Activated naive CD4-positive, alpha-beta T cell treated with anti-CD3 and anti-CD28 coated beads for 36 hours (primary cell): ENCODE results near the gene C19orf81. TPM values are rescaled to one million over a fixed set of nuclear protein-coding genes. Genes with fewer than 3 reads are reported as not detected.
"Not testable (repeated sequence)": the region's sequence is repeated elsewhere in the genome, so short reads cannot be mapped to it uniquely, and the experiment has no call there.

ENCODE experiments used
- CTCF ChIA-PET: fragments of 350-600 bp; sonication (Branson Sonifier 250); formaldehyde crosslinking; loops from one replicate; lab custom pipeline; 2021; ENCODE audit warnings: antibody characterized with exemption; lab: Charles Lee
- DNase-seq: peaks from one replicate; pipeline ENCODE4 v3.0.0-alpha.2; 2020
- H3K27ac Mint-ChIP-seq: one replicate; pipeline ENCODE4 v1.8.0; 2021; ENCODE audit warnings: mild to moderate bottlenecking, mixed read lengths
- H3K27me3 Mint-ChIP-seq: one replicate; pipeline ENCODE4 v1.8.0; 2021; ENCODE audit warnings: low read depth, mixed read lengths
- H3K36me3 Mint-ChIP-seq: one replicate; pipeline ENCODE4 v1.8.0; 2021; ENCODE audit warnings: low read depth, mixed read lengths
- H3K4me1 Mint-ChIP-seq: one replicate; pipeline ENCODE4 v1.8.0; 2021; ENCODE audit warnings: low read depth, mixed read lengths
- H3K4me3 Mint-ChIP-seq: one replicate; pipeline ENCODE4 v1.8.0; 2021; ENCODE audit warnings: mild to moderate bottlenecking, moderate library complexity, mixed read lengths
- H3K9me3 Mint-ChIP-seq: one replicate; pipeline ENCODE4 v1.8.0; 2021; ENCODE audit warnings: mixed read lengths
- intact Hi-C: fragments of 100-400 bp; cut with micrococcal nuclease; formaldehyde crosslinking; loops from one replicate; pipeline ENCODE4 v1.15.1; 2023
- total RNA-seq, 2 experiments: library from RNA; stranded (reverse); gene quantifications; one replicate each; pipeline ENCODE4 v1.2.3, GENCODE V29; 2021

Gene C19orf81
- 1 to 10 TPM; 1.5 to 1.7 TPM for total RNA-seq

DNA sequence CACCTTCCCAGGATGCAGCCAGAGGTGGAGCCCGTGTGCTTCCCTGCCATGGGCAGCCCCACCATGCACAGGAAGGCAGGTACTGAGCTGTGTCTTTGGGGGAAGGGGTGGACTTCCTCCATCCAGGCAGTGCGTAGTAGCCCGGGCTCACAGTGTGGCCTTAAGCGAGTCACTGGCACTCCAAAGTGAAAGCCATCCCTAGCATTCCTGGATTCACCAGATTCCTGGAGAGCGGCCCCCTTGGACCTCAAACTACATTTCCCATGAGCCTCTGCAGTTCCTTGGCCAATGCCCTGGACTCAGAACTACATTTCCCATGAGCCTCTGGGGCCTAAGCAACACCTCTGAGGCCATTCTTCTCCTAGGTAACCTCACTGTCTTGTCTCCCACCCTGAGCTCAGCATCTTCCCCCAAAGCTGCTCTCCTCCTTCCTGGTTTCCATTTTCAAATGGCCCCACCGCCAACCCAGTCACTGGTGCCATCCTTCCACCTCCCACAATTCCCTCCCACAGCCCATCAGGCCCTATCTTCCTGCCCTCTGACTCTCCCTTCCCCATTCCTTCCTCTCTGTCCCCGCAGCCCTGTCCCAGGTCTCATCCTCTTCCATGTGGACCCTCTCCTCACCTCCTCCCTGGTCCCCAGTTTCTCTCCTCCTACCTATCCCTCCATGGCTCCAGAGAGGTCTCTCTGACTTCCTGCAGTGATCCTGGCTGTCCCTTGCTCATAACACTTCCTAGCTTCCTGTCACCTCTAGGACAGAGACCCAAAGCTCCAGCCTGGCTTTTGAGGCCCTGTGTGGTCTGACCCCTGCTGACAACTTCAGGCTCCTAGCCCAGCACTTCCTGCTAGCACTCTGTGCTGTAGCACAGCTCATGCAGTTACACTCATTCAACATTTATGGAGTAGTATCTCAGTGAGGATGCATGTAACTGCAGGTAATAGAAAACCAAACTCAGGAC, at the start of gene C19orf81:
Gene C19orf81, plus strand, starts transcription at position 13 of the 959 bp plus-strand sequence. Its CDS starts 0 bp downstream, at position 13.
- peaks cover 44% of the 10 kb centered on the region for H3K27me3 Mint-ChIP-seq
- DNase-seq: peak; percentile 17
- H3K9me3 Mint-ChIP-seq: no peaks in the 10 kb centered on the region
- no peaks in the 10 kb centered on the region for H3K4me1 Mint-ChIP-seq
- H3K36me3 Mint-ChIP-seq: no peaks in the 10 kb centered on the region
- intact Hi-C loops: loop anchor here (10.0 kb wide), 1 partner anchor 285 kb away; the partner anchor contains the start of gene NAPSA
- H3K4me3 Mint-ChIP-seq: no peak within 1 kb of the TSS
- CTCF ChIA-PET: no interaction called here
- H3K27ac Mint-ChIP-seq: no peak within 1 kb of the TSS

DNA sequence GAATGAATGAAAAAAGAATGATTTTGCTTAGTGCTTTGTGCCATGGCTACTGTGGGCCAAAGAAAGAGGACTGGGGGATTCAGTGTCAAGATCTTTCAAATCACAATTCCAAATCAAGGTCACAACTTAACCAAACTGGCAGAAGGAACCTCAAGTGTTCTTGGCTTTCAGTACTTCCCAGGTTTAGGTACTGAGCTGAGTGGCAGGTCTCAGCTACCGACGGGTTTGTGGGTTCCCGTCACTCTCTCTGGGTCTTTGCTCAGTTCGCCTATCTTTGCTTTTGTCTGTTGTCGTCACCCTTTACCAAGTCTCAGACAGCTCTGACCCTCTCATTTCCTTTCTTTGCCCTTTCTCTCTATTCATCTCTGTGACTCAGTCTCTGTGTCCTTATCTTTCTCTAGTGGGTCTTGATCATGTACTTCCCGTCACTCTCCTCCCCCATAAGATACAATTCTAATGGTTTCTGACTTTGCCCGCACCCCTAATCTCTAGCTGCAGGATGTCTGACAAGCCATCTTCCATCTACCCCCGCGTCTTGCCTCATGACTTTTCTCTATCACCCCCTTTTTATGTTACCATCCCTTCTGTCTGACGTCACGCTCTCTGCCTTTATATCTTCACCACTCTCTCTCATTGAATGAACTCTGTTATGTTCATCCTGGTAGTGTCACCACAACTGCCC, 47.7 kb upstream of the C19orf81 start:
- Mint-ChIP-seq H3K36me3 (no peaks in the 10 kb centered on the region), H3K9me3 (no peaks in the 10 kb centered on the region), H3K4me3 (no peak overlapping the region), H3K27ac (no peak overlapping the region), H3K4me1 (no peaks in the 10 kb centered on the region), H3K27me3 (peaks cover 31% of the 10 kb centered on the region)
- CTCF ChIA-PET: no interaction called here
- intact Hi-C loops: no loop called here
- no peak for DNase-seq

DNA sequence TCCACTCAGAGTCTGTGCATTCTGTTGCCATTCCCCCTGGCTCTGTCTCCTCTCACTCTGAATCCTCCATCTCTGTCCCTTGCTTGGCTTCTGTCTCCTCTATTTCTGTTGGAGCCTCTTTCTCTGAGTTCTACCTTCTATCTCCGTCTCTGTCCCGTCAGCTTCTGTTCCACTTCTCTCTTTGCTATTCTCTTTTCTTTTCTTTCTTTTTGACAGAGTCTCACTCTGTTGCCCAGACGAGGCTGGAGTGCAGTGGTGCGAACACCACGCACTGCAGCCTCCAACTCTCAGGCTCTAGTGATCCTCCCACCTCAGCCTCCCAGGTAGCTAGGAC, 47.2 kb upstream of the C19orf81 start:
- intact Hi-C loops: no loop called here
- Mint-ChIP-seq H3K36me3 (no peaks in the 10 kb centered on the region), H3K27me3 (peaks cover 34% of the 10 kb centered on the region), H3K4me3 (no peak overlapping the region), H3K4me1 (no peaks in the 10 kb centered on the region), H3K27ac (no peak overlapping the region), H3K9me3 (no peaks in the 10 kb centered on the region)
- DNase-seq: no peak
- CTCF ChIA-PET: no interaction called here

DNA sequence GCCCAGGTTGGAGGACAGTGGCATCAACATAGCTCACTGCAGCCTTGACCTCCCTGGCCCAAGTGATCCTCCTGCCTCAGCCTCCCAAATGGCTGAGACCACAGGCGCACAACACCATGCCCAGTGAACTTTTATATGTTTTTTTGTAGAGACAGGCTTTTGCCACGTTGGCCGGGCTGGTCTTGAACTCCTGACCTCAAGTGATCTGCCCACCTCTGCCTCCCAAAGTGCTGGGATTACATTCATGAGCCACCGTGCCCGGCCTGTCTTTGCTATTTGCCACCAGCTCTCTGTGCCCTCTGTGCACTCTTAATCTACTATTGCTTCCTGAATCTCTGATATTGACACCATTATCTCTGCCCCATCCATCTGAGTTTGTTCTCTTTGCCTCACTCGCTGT, 46.7 kb upstream of the C19orf81 start:
- Mint-ChIP-seq H3K27ac (no peak overlapping the region), H3K4me3 (no peak overlapping the region), H3K4me1 (peaks cover 2% of the 10 kb centered on the region), H3K27me3 (peaks cover 39% of the 10 kb centered on the region), H3K36me3 (no peaks in the 10 kb centered on the region), H3K9me3 (no peaks in the 10 kb centered on the region)
- CTCF ChIA-PET: interaction anchor here (0.5 kb wide), 1 partner anchor 162 kb away, joined by 3 read pairs; no protein-coding TSS in a partner anchor
- DNase-seq: no peak
- intact Hi-C loops: no loop called here

DNA sequence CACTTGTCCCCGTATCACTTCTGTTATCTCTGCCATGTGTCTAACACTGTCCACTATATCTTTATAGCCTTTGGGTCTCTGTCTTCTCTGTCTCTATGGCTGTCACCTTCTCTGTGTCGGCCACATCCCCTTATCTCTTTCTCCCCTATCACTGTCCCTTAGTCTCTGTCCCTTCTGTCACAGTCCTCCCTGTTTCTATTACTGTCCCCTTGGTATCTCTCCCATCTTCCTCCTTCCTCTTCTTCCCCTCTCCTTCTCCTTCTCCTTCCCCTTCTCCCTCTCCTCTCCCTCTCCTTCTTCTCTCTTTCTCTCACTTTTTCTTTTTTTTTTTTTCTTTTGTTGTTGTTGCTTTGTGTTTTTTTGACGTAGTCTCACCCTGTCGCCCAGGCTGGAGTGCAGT, 46.3 kb upstream of the C19orf81 start:
- no peaks in the 10 kb centered on the region for H3K9me3 Mint-ChIP-seq
- no peak for DNase-seq
- H3K27me3 Mint-ChIP-seq: peaks cover 38% of the 10 kb centered on the region
- intact Hi-C loops: no loop called here
- H3K4me1 Mint-ChIP-seq: peaks cover 5% of the 10 kb centered on the region
- CTCF ChIA-PET: interaction anchor here (0.5 kb wide), 1 partner anchor 161 kb away, joined by 3 read pairs; no protein-coding TSS in a partner anchor
- H3K36me3 Mint-ChIP-seq: no peaks in the 10 kb centered on the region
- H3K4me3 Mint-ChIP-seq: no peak overlapping the region
- no peak overlapping the region for H3K27ac Mint-ChIP-seq

DNA sequence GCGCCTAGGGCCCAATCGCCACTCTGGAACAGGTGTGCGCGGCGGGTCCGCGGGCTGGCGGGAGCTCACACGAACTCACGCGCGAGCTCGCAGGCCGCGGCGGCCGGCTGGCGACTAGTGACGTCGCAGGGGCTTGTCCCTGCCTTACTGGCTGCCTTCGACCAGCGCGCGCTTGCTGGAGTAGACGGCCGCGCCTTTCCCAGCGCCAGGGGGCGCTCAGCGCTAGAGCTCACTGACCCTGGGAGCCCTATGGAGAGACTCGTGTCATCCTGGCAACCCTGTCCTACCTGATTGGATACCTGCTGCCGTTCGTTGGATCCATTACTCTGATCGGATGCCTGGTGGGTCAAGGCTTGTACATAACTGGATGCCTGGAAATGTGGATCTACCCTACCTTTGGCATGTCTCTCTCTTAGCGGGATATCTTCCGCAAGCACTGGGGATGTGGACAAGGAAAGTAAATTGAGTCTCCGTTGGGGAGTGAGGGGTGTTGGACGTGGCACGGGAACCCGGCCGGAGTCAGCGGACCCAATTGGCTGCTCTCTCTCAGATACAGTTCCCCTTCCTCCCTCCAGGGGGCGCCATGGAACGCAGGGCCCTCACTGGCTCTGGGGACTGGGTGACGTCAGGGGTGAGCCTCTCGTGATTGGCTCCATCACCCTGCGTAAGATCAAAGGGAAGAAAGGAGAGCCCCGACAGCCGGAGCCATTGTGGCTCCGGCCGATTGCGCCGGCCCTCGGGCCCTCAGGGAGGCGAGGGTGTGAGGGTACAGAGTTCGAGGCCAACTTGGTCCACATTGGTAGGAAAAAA, 44.8 kb upstream of the C19orf81 start:
- H3K4me1 Mint-ChIP-seq: not testable (repeated sequence)
- H3K27me3 Mint-ChIP-seq: peaks cover 43% of the 10 kb centered on the region

DNA sequence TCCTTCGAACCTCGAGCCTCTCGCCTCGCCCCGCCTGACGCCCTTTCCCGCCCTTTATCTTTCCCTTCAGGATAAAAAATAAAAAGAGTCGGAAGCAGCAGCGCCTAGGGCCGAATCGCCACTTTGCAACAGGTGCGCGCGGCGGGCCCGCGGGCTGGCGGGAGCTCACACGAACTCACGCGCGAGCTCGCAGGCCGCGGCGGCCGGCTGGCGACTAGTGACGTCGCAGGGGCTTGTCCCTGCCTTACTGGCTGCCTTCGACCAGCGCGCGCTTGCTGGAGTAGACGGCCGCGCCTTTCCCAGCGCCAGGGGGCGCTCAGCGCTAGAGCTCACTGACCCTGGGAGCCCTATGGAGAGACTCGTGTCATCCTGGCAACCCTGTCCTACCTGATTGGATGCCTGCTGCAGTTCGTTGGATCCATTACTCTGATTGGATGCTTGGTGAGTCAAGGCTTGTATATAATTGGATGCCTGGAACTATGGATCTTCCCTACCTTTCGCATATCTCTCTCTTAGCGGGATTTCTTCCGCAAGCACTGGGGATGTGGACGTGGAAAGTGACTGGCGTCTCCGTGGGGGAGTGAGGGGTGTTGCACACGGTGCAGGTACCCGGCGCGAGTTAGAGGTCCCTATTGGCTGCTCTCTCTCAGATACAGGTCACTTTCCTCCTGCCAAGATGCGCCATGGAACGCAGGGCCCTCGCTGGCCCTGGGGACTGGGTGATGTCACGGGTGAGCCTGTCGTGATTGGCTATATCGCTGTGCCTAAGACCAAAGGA, 43.0 kb upstream of the C19orf81 start:
- H3K27me3 Mint-ChIP-seq: peaks cover 46% of the 10 kb centered on the region
- H3K9me3 Mint-ChIP-seq, intact Hi-C loops, H3K27ac Mint-ChIP-seq, H3K4me3 Mint-ChIP-seq, H3K4me1 Mint-ChIP-seq, DNase-seq, H3K36me3 Mint-ChIP-seq: not testable (repeated sequence)
- CTCF ChIA-PET: interaction anchor here (0.7 kb wide), 1 partner anchor 52 kb away, joined by 3 read pairs; no protein-coding TSS in a partner anchor

More for the DNA sequence above, 44.8 kb upstream of the C19orf81 start:
- H3K36me3 Mint-ChIP-seq, intact Hi-C loops, CTCF ChIA-PET, DNase-seq, H3K4me3 Mint-ChIP-seq, H3K9me3 Mint-ChIP-seq, H3K27ac Mint-ChIP-seq: not testable (repeated sequence)

GRCh38 chr19:50607388-50607787, 41.9 kb upstream of the C19orf81 start:
- H3K4me3 Mint-ChIP-seq: no peak overlapping the region
- H3K9me3 Mint-ChIP-seq: no peaks in the 10 kb centered on the region
- no peaks in the 10 kb centered on the region for H3K36me3 Mint-ChIP-seq
- no peak for DNase-seq
- CTCF ChIA-PET: interaction anchor here (0.7 to 1.0 kb wide), 3 partner anchors 8 to 315 kb away, joined by 3 to 4 read pairs (median 3); no protein-coding TSS in a partner anchor
- peaks cover 36% of the 10 kb centered on the region for H3K27me3 Mint-ChIP-seq
- H3K27ac Mint-ChIP-seq: no peak overlapping the region
- peaks cover 10% of the 10 kb centered on the region for H3K4me1 Mint-ChIP-seq
- intact Hi-C loops: no loop called here

- peak; percentile 91 for DNase-seq
- H3K9me3 Mint-ChIP-seq: no peaks in the 10 kb centered on the region
- peaks cover 10% of the 10 kb centered on the region for H3K4me1 Mint-ChIP-seq
- intact Hi-C loops: loop anchor here (2.0 kb wide), 3 partner anchors 51 to 315 kb away; no protein-coding TSS in a partner anchor
- CTCF ChIA-PET: interaction anchor here (0.7 to 1.0 kb wide), 4 partner anchors 9 to 606 kb away, joined by 3 to 4 read pairs (median 3); no protein-coding TSS in a partner anchor
- no peak overlapping the region for H3K27ac Mint-ChIP-seq
- H3K36me3 Mint-ChIP-seq: no peaks in the 10 kb centered on the region
- peaks cover 32% of the 10 kb centered on the region for H3K27me3 Mint-ChIP-seq
- H3K4me3 Mint-ChIP-seq: no peak overlapping the region
Measured at GRCh38 chr19:50607874-50608785, 41.1 kb upstream of the C19orf81 start.

GRCh38 chr19:50612504-50613404, 36.5 kb upstream of the C19orf81 start:
- peaks cover 19% of the 10 kb centered on the region for H3K27me3 Mint-ChIP-seq
- H3K4me3 Mint-ChIP-seq, intact Hi-C loops, H3K9me3 Mint-ChIP-seq, H3K36me3 Mint-ChIP-seq, H3K27ac Mint-ChIP-seq, H3K4me1 Mint-ChIP-seq, DNase-seq: not testable (repeated sequence)
- CTCF ChIA-PET: interaction anchor here (0.6 kb wide), 1 partner anchor 384 kb away, joined by 3 read pairs; no protein-coding TSS in a partner anchor
